GM19099 (cell line): Measurements from ENCODE around the gene ARSJ.

Experiments
- POLR2A ChIP-seq: IDR thresholded peaks from 3 replicates; pipeline ENCODE4 v1.6.1; 2011; ENCODE audit warnings: low read depth; ENCODE audit not compliant: insufficient read length; ENCODE audit errors: extremely low read depth

Gene ARSJ

DNA sequence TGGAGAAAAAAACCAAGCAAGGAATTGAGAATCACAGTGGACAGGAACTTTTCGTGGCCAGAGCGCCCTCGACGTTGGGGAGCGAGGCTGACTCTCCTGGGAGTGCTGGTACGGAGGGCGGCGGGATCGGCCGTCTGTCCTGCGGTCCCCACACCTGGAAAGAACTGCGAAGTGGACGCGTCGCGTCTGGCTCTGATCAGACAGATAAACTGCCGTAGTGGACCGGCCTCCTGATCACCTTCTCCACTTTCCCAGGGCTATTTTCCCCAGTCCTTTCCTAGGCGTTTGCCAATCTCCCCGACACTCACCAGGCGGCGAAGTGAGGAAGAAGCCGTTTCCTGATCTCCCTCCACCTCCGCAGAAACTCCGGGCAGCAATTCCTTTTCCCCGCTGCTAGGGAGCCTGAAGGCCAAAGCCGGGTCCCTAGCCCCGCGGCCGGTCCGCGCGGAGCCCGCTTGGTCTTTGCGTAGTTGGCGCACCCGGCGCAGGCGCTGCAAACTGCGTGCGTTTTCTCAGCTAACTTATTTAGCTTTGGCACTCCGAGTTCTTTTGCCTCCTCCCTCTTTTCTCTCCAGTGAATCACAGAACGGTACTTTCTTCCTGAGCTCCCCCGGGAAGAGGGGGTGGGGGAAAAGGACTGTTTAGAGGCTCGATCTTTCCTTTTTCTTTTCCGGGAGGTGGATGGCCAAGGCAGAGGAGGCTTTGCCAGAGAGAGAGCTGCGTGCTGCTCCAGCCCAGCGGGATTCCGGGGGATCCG lies at the start of gene ARSJ:
ARSJ (minus strand) TSS at position 500 of the 757 bp plus-strand sequence. CDS start 813 bp downstream, outside the sequence.
- TF ChIP-seq POLR2A, result no peak

- no peak for TF ChIP-seq POLR2A
Measured at GRCh38 chr4:114028071-114028470, 48.6 kb upstream of the ARSJ start.

DNA sequence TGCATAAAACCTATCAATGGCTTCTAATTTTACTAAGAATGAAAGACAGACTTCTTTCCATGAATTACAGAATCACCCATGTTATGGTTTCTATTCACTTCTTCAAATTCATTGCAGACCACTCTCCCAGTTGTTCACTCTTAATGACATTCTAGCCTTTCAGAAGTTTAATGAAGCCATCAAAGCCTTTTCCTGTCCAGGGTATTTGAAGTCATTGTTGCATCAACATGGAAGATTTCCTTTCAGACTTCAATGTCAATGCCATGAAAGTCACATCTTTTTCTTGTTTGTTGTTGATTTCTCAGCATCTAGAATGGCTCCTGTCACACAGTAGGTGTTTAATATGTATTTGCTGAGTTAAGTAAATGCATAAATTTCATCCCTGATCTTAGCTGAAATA lies 48.1 kb upstream of the ARSJ start:
- no peak for TF ChIP-seq POLR2A

DNA sequence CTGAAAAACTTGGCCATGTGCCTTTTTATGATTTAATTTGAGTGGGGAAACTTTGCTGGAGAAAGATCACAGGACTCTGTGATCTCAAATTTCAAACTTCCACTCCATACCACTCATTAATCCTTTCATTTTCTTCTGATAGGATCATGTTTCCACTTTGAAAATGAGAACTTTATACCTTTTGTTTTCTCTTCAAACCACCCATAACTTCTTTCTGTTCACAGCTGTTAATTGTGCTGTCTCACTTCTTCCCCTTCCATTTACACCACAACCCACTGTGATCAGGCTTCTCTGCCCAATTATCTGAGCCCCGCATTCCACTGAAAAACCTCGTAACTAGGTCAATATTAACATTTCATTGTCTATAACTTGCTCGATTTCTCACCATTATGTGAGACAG lies 47.0 kb upstream of the ARSJ start:
- no peak for TF ChIP-seq POLR2A

- TF ChIP-seq POLR2A, result no peak
Measured at GRCh38 chr4:114025176-114025777, 45.8 kb upstream of the ARSJ start.

DNA sequence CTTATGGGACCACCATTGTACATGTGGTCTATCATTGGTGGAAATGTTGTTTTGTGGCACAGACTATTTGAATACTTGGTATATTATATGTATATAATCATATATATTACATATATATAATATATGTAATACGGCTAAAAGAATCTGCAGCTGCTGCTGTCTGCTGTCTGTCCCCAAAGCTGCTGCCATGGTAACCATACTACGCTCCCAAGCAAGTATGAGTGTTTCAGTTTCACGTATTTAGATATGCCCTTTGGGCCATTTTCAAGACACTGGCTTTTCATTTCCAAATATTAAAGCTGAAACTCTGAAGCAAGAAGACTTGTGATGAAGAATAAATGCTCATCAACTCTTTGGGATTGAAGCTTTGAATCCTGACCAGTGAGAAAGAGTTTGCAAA lies 42.0 kb upstream of the ARSJ start:
- no peak for TF ChIP-seq POLR2A

- TF ChIP-seq POLR2A, result no peak
Measured at GRCh38 chr4:114019969-114020358, 40.5 kb upstream of the ARSJ start.

DNA sequence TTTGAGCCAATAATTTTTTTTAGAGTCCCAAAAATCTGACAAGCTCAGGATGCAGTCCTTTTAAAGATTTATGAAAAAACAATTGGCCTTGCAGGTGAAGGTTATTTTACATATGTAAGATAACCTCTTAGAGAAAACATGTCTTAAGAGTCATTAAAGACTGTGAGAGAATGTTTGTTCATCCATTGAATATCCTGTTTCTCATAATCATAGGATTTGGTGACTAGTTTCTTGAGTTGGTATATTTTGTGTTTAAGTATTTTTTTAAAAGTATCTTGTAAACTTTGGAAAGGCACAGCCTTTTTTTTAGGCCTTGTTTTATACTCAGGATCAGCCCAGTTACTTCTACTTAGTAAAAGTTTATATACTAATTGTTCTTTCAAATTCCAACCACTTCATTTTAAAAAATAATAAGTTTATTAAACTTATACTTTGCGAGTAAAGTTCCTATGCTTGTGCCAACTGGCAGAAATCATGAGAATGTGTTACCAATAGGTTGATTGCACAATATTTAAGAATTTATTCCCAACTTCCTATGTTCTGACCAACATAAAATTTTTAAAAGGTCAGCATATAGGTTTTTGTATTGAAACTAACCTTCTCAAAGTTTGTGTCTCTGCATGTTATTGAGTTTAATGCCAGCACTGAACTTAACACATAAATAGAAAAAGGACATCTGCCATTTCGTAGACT lies 40.0 kb upstream of the ARSJ start:
- TF ChIP-seq POLR2A, result no peak

DNA sequence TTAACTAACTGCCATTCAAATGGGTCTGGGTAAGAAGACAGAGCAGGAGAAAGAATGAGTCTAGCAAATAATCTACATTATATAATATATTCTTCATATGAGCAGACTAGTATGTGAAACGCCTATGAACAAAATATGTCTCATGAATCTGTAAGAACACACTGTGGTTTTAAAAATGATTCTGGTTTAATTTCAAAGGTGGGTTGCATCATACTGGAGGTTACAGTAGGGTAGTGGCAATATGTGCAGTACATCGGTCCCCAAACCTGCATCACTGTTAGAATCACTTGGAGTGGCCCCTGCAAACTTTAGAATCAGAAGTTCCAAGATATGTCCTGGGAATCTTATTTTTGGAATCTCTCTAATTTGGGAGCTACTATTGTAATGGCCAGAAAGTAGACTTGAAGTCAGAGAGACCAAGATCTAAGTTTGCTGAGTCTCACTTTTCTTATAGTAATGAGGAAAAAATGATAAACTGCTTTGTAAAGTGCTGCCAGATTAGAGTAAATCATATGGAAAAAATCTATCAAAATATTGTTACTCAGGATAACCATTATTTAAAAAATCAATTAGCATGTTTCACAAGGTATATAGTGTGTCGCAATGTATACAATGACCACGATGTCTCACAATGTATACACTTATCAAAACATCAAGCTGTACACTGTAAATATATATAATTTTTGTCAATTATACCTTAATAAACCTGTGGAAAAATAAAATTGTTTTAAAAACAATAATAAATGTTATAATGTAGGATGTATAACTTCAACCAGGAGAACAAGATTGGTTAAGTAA lies 37.9 kb upstream of the ARSJ start:
- no peak for TF ChIP-seq POLR2A

DNA sequence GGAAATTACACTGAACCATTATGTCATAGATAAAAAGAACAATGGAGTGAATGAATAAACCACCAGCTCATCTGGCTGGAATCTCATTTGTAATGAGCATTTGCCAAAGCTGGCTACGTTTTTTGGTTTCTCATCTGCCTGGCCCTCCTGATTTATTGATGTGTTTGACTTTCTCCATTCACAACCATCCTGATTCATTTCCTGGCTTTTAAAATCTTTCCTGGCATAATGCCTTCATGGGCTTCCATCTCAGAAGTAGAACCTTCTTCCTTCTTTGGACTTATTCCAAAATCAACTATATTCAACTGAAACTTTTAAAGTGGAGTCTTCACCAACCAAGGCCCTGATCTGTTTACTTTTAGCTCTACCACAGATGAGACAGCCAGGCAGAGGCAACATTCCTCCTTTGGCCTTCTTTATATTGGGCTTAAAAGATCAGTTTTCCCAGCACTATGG lies 36.0 kb upstream of the ARSJ start:
- TF ChIP-seq POLR2A, result no peak

DNA sequence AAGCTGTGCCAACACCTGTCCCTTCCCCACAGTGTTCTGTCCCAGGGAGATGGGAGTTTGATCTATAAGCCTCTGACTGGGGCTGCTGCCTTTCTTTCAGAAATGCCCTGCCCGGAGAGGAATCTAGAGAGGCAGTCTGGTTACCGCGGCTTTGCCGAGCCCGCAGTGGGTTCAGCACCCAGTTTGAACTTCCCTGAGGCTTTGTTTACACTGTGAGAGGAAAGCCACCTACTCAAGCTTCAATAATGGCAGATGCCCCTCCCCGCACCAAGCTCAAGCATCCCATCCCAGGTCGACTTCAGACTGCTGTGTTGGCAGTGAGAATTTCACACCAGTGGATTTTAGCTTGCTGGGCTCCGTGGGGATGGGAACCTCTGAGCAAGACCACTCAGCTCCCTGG lies 33.3 kb upstream of the ARSJ start:
- TF ChIP-seq POLR2A, result no peak

- no peak for TF ChIP-seq POLR2A
Measured at GRCh38 chr4:114005569-114006442, 26.4 kb upstream of the ARSJ start.

GRCh38 chr4:113998531-113998930 lies 19.1 kb upstream of the ARSJ start:
- no peak for TF ChIP-seq POLR2A

DNA sequence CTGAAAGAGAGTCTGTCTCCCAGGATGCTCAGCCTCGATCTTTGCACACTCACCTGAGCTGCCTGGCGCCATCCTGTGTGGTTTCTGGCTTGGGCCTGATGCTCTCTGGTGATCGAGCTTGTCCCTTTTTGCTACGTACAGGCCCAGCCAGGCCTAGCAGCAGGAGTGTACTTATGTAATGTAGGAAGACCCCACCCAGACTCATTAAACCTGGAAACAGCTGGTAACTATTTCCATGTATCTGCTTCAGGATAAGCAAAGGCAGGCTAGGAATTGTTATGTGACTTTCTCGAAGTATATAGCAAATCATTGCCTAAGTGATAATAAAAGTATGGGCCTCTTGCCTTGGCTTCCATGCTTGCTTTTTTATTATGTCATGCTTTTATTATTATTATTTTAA lies 18.6 kb upstream of the ARSJ start:
- no peak for TF ChIP-seq POLR2A
